Smooth muscle cell (in vitro differentiated cells): ENCODE measurements around the gene JAKMIP1. TPM values are rescaled to one million over a fixed set of nuclear protein-coding genes. Genes with fewer than 3 reads are reported as not detected.

ENCODE experiments used
- DNase-seq: peaks from one replicate; lab custom pipeline; 2025; ENCODE audit not compliant: unreplicated experiment; lab: John Stamatoyannopoulos, UW
- H2AFZ ChIP-seq: fragments of 200-600 bp; sonication (generic); 2 replicates; pipeline ENCODE4 v1.6.0; 2016; ENCODE audit warnings: antibody characterized with exemption, low read depth, mild to moderate bottlenecking
- H3F3A ChIP-seq: fragments of 200-600 bp; sonication (generic); 2 replicates; pipeline ENCODE4 v1.6.0; 2017; ENCODE audit warnings: antibody characterized with exemption, low read depth
- H3K27ac ChIP-seq: fragments of 200-600 bp; sonication (generic); 2 replicates; pipeline ENCODE4 v1.5.1; 2016; ENCODE audit warnings: low read depth, mild to moderate bottlenecking
- H3K27me3 ChIP-seq: fragments of 200-600 bp; sonication (generic); 2 replicates; pipeline ENCODE4 v1.6.1; 2016; ENCODE audit warnings: low read depth, mild to moderate bottlenecking
- H3K36me3 ChIP-seq: fragments of 200-600 bp; sonication (generic); 2 replicates; pipeline ENCODE4 v1.5.1; 2016; ENCODE audit warnings: low read depth
- H3K4me1 ChIP-seq: fragments of 200-600 bp; sonication (generic); 2 replicates; pipeline ENCODE4 v1.5.1; 2016; ENCODE audit warnings: low read depth
- H3K4me2 ChIP-seq: fragments of 200-600 bp; sonication (generic); 2 replicates; pipeline ENCODE4 v1.6.0; 2016; ENCODE audit warnings: mild to moderate bottlenecking
- H3K4me3 ChIP-seq: fragments of 200-600 bp; sonication (generic); 2 replicates; pipeline ENCODE4 v1.5.1; 2016; ENCODE audit warnings: mild to moderate bottlenecking
- H3K79me2 ChIP-seq: fragments of 200-600 bp; sonication (generic); 2 replicates; pipeline ENCODE4 v1.6.0; 2016; ENCODE audit warnings: low read depth, mild to moderate bottlenecking
- H3K9ac ChIP-seq: fragments of 200-600 bp; sonication (generic); 2 replicates; pipeline ENCODE4 v1.6.0; 2016; ENCODE audit warnings: low read depth
- H3K9me3 ChIP-seq: fragments of 200-600 bp; sonication (generic); replicated peaks from 2 replicates; pipeline ENCODE4 v1.5.1; 2016; ENCODE audit warnings: low read depth
- H4K20me1 ChIP-seq: fragments of 200-600 bp; sonication (generic); 2 replicates; pipeline ENCODE4 v1.6.0; 2016; ENCODE audit warnings: low read depth
- CTCF ChIP-seq: fragments of 200-600 bp; sonication (generic); IDR thresholded peaks from 2 replicates; pipeline ENCODE4 v1.5.1; 2017; ENCODE audit warnings: borderline replicate concordance, mild to moderate bottlenecking, antibody characterized with exemption; ENCODE audit not compliant: insufficient read depth, poor library complexity, severe bottlenecking
- WGBS: methylation state at CpG from one replicate; pipeline ENCODE4 v1.1.7; 2016; ENCODE audit warnings: low lambda C conversion rate; 5-methylcytosine and 5-hydroxymethylcytosine counted together
- polyA plus RNA-seq: library from polyadenylated mRNA; unstranded; fragments of >200 nt; fragmentation: Nextera tagmentation; extraction: Ambion mirVana; gene quantifications from 2 replicates; pipeline ENCODE4 v1.2.1, GENCODE V29; 2016
- total RNA-seq: library from RNA; depleted of rRNA; stranded (reverse); fragments of >200 nt; gene quantifications from 2 replicates; pipeline ENCODE4 v1.2.3, GENCODE V29; 2014

JAKMIP1 gene
- total and polyA plus RNA-seq, 2 experiments from 2014 or later, result 0.64 TPM; not detected in 1

GRCh38 chr4:5991405-5991804, 208.9 kb downstream of the JAKMIP1 start:
- Histone ChIP-seq H3K4me3 (no peak overlapping the region), H3K79me2 (no peaks in the 10 kb centered on the region), H3K9me3 (no peaks in the 10 kb centered on the region), H3K4me1 (no peaks in the 10 kb centered on the region), H3K36me3 (no peaks in the 10 kb centered on the region), H3K27ac (no peak overlapping the region), H3K9ac (no peak overlapping the region), H3K27me3 (no peaks in the 10 kb centered on the region), H3K4me2 (no peak overlapping the region), H3F3A (no peaks in the 10 kb centered on the region), H2AFZ (no peak overlapping the region), H4K20me1 (no peaks in the 10 kb centered on the region)
- no peak for DNase-seq
- WGBS, result 64% methylated on average over 1 of the region's 1 CpG
- no peak for TF ChIP-seq CTCF

GRCh38 chr4:5990446-5991160, 209.7 kb downstream of the JAKMIP1 start:
- H3K4me2 ChIP-seq, result no peak overlapping the region
- no peak for DNase-seq
- no peaks in the 10 kb centered on the region for H3K4me1 ChIP-seq
- no peaks in the 10 kb centered on the region for H4K20me1 ChIP-seq
- H3F3A ChIP-seq, result no peaks in the 10 kb centered on the region
- WGBS, result 96% methylated on average over 16 of the region's 16 CpGs
- no peak overlapping the region for H2AFZ ChIP-seq
- H3K36me3 ChIP-seq, result no peaks in the 10 kb centered on the region
- H3K4me3 ChIP-seq, result no peak overlapping the region
- no peak overlapping the region for H3K9ac ChIP-seq
- no peaks in the 10 kb centered on the region for H3K79me2 ChIP-seq
- no peaks in the 10 kb centered on the region for H3K9me3 ChIP-seq
- H3K27me3 ChIP-seq, result no peaks in the 10 kb centered on the region
- H3K27ac ChIP-seq, result no peak overlapping the region
- no peak for TF ChIP-seq CTCF

- peaks cover 4% of the 10 kb centered on the region for H3K9me3 ChIP-seq
- no peak overlapping the region for H3K4me3 ChIP-seq
- no peak overlapping the region for H3K27ac ChIP-seq
- H3F3A ChIP-seq, result no peaks in the 10 kb centered on the region
- no peak for DNase-seq
- no peak overlapping the region for H3K9ac ChIP-seq
- H3K4me1 ChIP-seq, result no peaks in the 10 kb centered on the region
- H2AFZ ChIP-seq, result no peak overlapping the region
- no peak for TF ChIP-seq CTCF
- H3K79me2 ChIP-seq, result no peaks in the 10 kb centered on the region
- WGBS, result 86% methylated on average over 18 of the region's 18 CpGs
- H3K27me3 ChIP-seq, result no peaks in the 10 kb centered on the region
- no peaks in the 10 kb centered on the region for H3K36me3 ChIP-seq
- H3K4me2 ChIP-seq, result no peak overlapping the region
- H4K20me1 ChIP-seq, result no peaks in the 10 kb centered on the region
Measured at GRCh38 chr4:5989236-5990225, 210.8 kb downstream of the JAKMIP1 start.
